BJ (cell line): ENCODE data around the gene DNAJC3. TPM values are rescaled to one million over a fixed set of nuclear protein-coding genes. Genes with fewer than 3 reads are reported as not detected.

Source experiments
- CTCF ChIA-PET: fragments of 350-600 bp; formaldehyde crosslinking; extraction: SDS; loops from one replicate; lab custom pipeline; 2021; ENCODE audit warnings: antibody characterized with exemption, inconsistent platforms; lab: Yijun Ruan, JAX
- POLR2A ChIA-PET: fragments of 300-600 bp; sonication (Branson Sonifier 250); formaldehyde crosslinking; extraction: SDS; loops from one replicate; lab custom pipeline; 2021; ENCODE audit warnings: antibody characterized with exemption; lab: Charles Lee
- DNase-seq: peaks from one replicate; pipeline ENCODE4 v3.0.0-alpha.2; 2011; ENCODE audit warnings: low read depth
- H3K27me3 ChIP-seq: 2 replicates; pipeline ENCODE4 v1.6.0; 2011; ENCODE audit warnings: low read length; ENCODE audit not compliant: control insufficient read depth, insufficient read depth
- H3K36me3 ChIP-seq: 2 replicates; pipeline ENCODE4 v1.5.1; 2011; ENCODE audit warnings: low read length; ENCODE audit not compliant: control insufficient read depth, insufficient read depth
- H3K4me3 ChIP-seq: 2 replicates; pipeline ENCODE4 v1.5.1; 2011; ENCODE audit warnings: low read depth, mild to moderate bottlenecking, control low read depth, low read length
- polyA plus RNA-seq: library from polyadenylated mRNA; depleted of rRNA; stranded (reverse); fragments of >200 nt; gene quantifications from 2 replicates; pipeline ENCODE4 v1.2.3, GENCODE V29; 2011
- TF ChIP-seq, protein P1 (sequence below): IDR thresholded peaks from 2 replicates; pipeline ENCODE4 v1.5.1; 2011; ENCODE audit warnings: low read depth, mild to moderate bottlenecking, control low read depth, inconsistent platforms, low read length, moderate library complexity; ENCODE audit not compliant: insufficient read depth

DNAJC3 gene
- polyA plus RNA-seq, 1 experiment: 10.6 TPM

DNA sequence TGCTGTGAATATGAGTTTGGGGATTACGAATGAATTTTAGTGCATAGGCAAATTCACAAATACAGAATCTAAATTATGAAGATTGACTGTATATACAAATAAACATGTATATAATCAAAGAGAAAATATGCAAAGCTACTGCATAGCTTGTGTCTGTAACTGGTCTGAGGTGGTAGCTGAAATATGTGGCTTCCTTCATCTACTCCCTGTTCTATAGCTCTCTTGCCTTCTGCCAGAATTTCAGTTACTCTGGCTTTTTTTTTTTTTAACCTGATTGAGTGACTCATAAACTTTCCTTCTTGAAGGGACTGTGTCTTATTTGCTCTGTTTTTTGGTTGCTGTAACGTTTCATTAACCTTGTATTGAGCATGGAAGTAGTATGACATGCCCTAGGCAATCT lies 26.6 kb downstream of the DNAJC3 start:
- TF ChIP-seq, protein P1, sequence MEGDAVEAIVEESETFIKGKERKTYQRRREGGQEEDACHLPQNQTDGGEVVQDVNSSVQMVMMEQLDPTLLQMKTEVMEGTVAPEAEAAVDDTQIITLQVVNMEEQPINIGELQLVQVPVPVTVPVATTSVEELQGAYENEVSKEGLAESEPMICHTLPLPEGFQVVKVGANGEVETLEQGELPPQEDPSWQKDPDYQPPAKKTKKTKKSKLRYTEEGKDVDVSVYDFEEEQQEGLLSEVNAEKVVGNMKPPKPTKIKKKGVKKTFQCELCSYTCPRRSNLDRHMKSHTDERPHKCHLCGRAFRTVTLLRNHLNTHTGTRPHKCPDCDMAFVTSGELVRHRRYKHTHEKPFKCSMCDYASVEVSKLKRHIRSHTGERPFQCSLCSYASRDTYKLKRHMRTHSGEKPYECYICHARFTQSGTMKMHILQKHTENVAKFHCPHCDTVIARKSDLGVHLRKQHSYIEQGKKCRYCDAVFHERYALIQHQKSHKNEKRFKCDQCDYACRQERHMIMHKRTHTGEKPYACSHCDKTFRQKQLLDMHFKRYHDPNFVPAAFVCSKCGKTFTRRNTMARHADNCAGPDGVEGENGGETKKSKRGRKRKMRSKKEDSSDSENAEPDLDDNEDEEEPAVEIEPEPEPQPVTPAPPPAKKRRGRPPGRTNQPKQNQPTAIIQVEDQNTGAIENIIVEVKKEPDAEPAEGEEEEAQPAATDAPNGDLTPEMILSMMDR: no peak
- ChIA-PET POLR2A (no interaction called here), CTCF (interaction anchor here (0.6 to 1.7 kb wide), 8 partner anchors 9 to 131 kb away, joined by 3 to 7 read pairs (median 4); no protein-coding TSS in a partner anchor)
- Histone ChIP-seq H3K4me3 (no peak overlapping the region), H3K27me3 (no peaks in the 10 kb centered on the region), H3K36me3 (no peaks in the 10 kb centered on the region)
- DNase-seq: no peak

- DNase-seq: no peak
- ChIA-PET POLR2A (interaction anchor here (0.7 kb wide), 1 partner anchor 26 kb away, joined by 17 read pairs; no protein-coding TSS in a partner anchor), CTCF (interaction anchor here (1.1 to 1.7 kb wide), 4 partner anchors 15 to 130 kb away, joined by 3 to 7 read pairs (median 4); no protein-coding TSS in a partner anchor)
- Histone ChIP-seq H3K36me3 (no peaks in the 10 kb centered on the region), H3K27me3 (no peaks in the 10 kb centered on the region), H3K4me3 (no peak overlapping the region)
- TF ChIP-seq, protein P1: no peak
These were observed 27.6 kb downstream of the DNAJC3 start for GRCh38 chr13:95704510-95704909.

GRCh38 chr13:95706356-95706755 lies 29.4 kb downstream of the DNAJC3 start:
- no peak for DNase-seq
- Histone ChIP-seq H3K27me3 (no peaks in the 10 kb centered on the region), H3K36me3 (no peaks in the 10 kb centered on the region), H3K4me3 (no peak overlapping the region)
- TF ChIP-seq, protein P1: no peak
- ChIA-PET POLR2A (no interaction called here), CTCF (interaction anchor here (0.5 to 1.1 kb wide), 2 partner anchors 23 to 128 kb away, joined by 3 read pairs; no protein-coding TSS in a partner anchor)

GRCh38 chr13:95707035-95707434 lies 30.1 kb downstream of the DNAJC3 start:
- Histone ChIP-seq H3K27me3 (no peaks in the 10 kb centered on the region), H3K36me3 (no peaks in the 10 kb centered on the region), H3K4me3 (no peak overlapping the region)
- POLR2A ChIA-PET: no interaction called here
- CTCF ChIA-PET: no interaction called here
- TF ChIP-seq, protein P1: no peak
- no peak for DNase-seq

GRCh38 chr13:95707442-95708390 lies 30.8 kb downstream of the DNAJC3 start:
- no peak for DNase-seq
- TF ChIP-seq, protein P1: no peak
- Histone ChIP-seq H3K27me3 (no peaks in the 10 kb centered on the region), H3K36me3 (no peaks in the 10 kb centered on the region), H3K4me3 (no peak overlapping the region)
- POLR2A ChIA-PET: interaction anchor here (0.6 kb wide), 1 partner anchor 90 kb away, joined by 3 read pairs; no protein-coding TSS in a partner anchor
- CTCF ChIA-PET: interaction anchor here (0.6 kb wide), 1 partner anchor 51 kb away, joined by 3 read pairs; no protein-coding TSS in a partner anchor
